Activated CD4-positive, alpha-beta T cell treated with anti-CD3 and anti-CD28 coated beads for 36 hours (primary cell): Measurements from ENCODE around the gene EXOSC1. TPM values are rescaled to one million over a fixed set of nuclear protein-coding genes. Genes with fewer than 3 reads are reported as not detected.
A peak's percentile ranks its signal among the peaks of the same experiment; 100 is the strongest.
"Not testable (repeated sequence)": the region's sequence is repeated elsewhere in the genome, so short reads cannot be mapped to it uniquely, and the experiment has no call there.

ENCODE experiments used
- ATAC-seq: fragments of 200-7000 bp; cut with Tn5 transposase; one replicate; pipeline ENCODE4 v1.10.0; 2021; ENCODE audit warnings: mild to moderate bottlenecking, moderate library complexity
- CTCF ChIA-PET: fragments of 350-600 bp; sonication (Branson Sonifier 250); formaldehyde crosslinking; loops from one replicate; lab custom pipeline; 2021; ENCODE audit warnings: antibody characterized with exemption; lab: Charles Lee
- POLR2A ChIA-PET: fragments of 350-600 bp; sonication (Branson Sonifier 250); formaldehyde crosslinking; loops from one replicate; lab custom pipeline; 2021; ENCODE audit warnings: antibody characterized with exemption, inconsistent platforms; lab: Charles Lee
- DNase-seq: peaks from one replicate; pipeline ENCODE4 v3.0.0-alpha.2; 2020
- H3K27ac Mint-ChIP-seq: one replicate; pipeline ENCODE4 v1.8.0; 2021; ENCODE audit warnings: mixed read lengths
- H3K27me3 Mint-ChIP-seq: one replicate; pipeline ENCODE4 v1.8.0; 2021; ENCODE audit warnings: mixed read lengths
- H3K36me3 Mint-ChIP-seq: one replicate; pipeline ENCODE4 v1.8.0; 2021; ENCODE audit warnings: low read depth, mixed read lengths
- H3K4me1 Mint-ChIP-seq: one replicate; pipeline ENCODE4 v1.8.0; 2021; ENCODE audit warnings: mixed read lengths
- H3K4me3 Mint-ChIP-seq: one replicate; pipeline ENCODE4 v1.8.0; 2021; ENCODE audit warnings: mild to moderate bottlenecking, moderate library complexity, mixed read lengths
- H3K9me3 Mint-ChIP-seq: one replicate; pipeline ENCODE4 v1.8.0; 2021; ENCODE audit warnings: low read depth, mixed read lengths
- intact Hi-C, 2 experiments: fragments of 100-400 bp; cut with DNase I in 1 of 2; cut with micrococcal nuclease in 1 of 2; formaldehyde crosslinking; loops; one replicate each; pipeline versions ENCODE4 v1.14.2 to v1.15.1; 2022 to 2024; cut with DNase I, micrococcal nuclease
- total RNA-seq, 2 experiments: library from RNA; stranded (reverse); gene quantifications; one replicate each; pipeline ENCODE4 v1.2.3, GENCODE V29; 2021

EXOSC1 gene
- total RNA-seq, 2 experiments from 2014 or later: 52.3 to 54.2 TPM

- H3K4me1 Mint-ChIP-seq, H3K27me3 Mint-ChIP-seq, H3K27ac Mint-ChIP-seq, DNase-seq, CTCF ChIA-PET, ATAC-seq, intact Hi-C loops, H3K9me3 Mint-ChIP-seq, POLR2A ChIA-PET, H3K4me3 Mint-ChIP-seq: not testable (repeated sequence)
- peaks cover 56% of the 10 kb centered on the region for H3K36me3 Mint-ChIP-seq
Measured at GRCh38 chr10:97479410-97479809, 33.6 kb upstream of the EXOSC1 start.

- ChIA-PET POLR2A (no interaction called here), CTCF (interaction anchor here (0.5 to 2.8 kb wide), 6 partner anchors 11 to 283 kb away, joined by 3 to 11 read pairs (median 4); no protein-coding TSS in a partner anchor)
- H3K9me3 Mint-ChIP-seq: no peaks in the 10 kb centered on the region
- no peaks in the 10 kb centered on the region for H3K27me3 Mint-ChIP-seq
- no peak overlapping the region for H3K27ac Mint-ChIP-seq
- no peak for DNase-seq
- H3K36me3 Mint-ChIP-seq: peaks cover 60% of the 10 kb centered on the region
- H3K4me3 Mint-ChIP-seq: no peak overlapping the region
- intact Hi-C loops: no loop called here
- ATAC-seq: no peak
- H3K4me1 Mint-ChIP-seq: no peaks in the 10 kb centered on the region
Measured at GRCh38 chr10:97475936-97476594, 30.3 kb upstream of the EXOSC1 start.

GRCh38 chr10:97474918-97475317, 29.1 kb upstream of the EXOSC1 start:
- Mint-ChIP-seq H3K9me3 (no peaks in the 10 kb centered on the region), H3K36me3 (peaks cover 59% of the 10 kb centered on the region), H3K4me1 (no peaks in the 10 kb centered on the region), H3K27me3 (no peaks in the 10 kb centered on the region), H3K27ac (no peak overlapping the region), H3K4me3 (no peak overlapping the region)
- DNase-seq (no peak), ATAC-seq (no peak)
- CTCF ChIA-PET: interaction anchor here (0.6 kb wide), 1 partner anchor 23 kb away, joined by 3 read pairs; no protein-coding TSS in a partner anchor
- POLR2A ChIA-PET: no interaction called here
- intact Hi-C loops: no loop called here

GRCh38 chr10:97468781-97469180, 23.0 kb upstream of the EXOSC1 start:
- not testable (repeated sequence) for ATAC-seq, H3K27me3 Mint-ChIP-seq

GRCh38 chr10:97468162-97468561, 22.4 kb upstream of the EXOSC1 start:
- H3K27ac Mint-ChIP-seq: no peak overlapping the region

More at GRCh38 chr10:97468781-97469180, 23.0 kb upstream of the EXOSC1 start:
- intact Hi-C loops, POLR2A ChIA-PET, H3K9me3 Mint-ChIP-seq, H3K4me1 Mint-ChIP-seq, DNase-seq, H3K4me3 Mint-ChIP-seq, H3K27ac Mint-ChIP-seq: not testable (repeated sequence)
- H3K36me3 Mint-ChIP-seq: peaks cover 40% of the 10 kb centered on the region
- CTCF ChIA-PET: interaction anchor here (1.5 kb wide), 1 partner anchor 85 kb away, joined by 3 read pairs; no protein-coding TSS in a partner anchor

GRCh38 chr10:97466755-97467154, 20.9 kb upstream of the EXOSC1 start:
- CTCF ChIA-PET: interaction anchor here (0.9 to 4.0 kb wide), 8 partner anchors 10 to 139 kb away, joined by 3 to 27 read pairs (median 6); no protein-coding TSS in a partner anchor
- intact Hi-C loops: no loop called here
- H3K36me3 Mint-ChIP-seq: peaks cover 46% of the 10 kb centered on the region
- no peak overlapping the region for H3K4me3 Mint-ChIP-seq
- no peaks in the 10 kb centered on the region for H3K27me3 Mint-ChIP-seq
- no peaks in the 10 kb centered on the region for H3K4me1 Mint-ChIP-seq
- no peak for ATAC-seq
- no peaks in the 10 kb centered on the region for H3K9me3 Mint-ChIP-seq
- H3K27ac Mint-ChIP-seq: no peak overlapping the region
- DNase-seq: no peak
- POLR2A ChIA-PET: no interaction called here

More at GRCh38 chr10:97468162-97468561, 22.4 kb upstream of the EXOSC1 start:
- ChIA-PET POLR2A (no interaction called here), CTCF (interaction anchor here (0.7 to 1.9 kb wide), 7 partner anchors 11 to 252 kb away, joined by 3 to 9 read pairs (median 3); no protein-coding TSS in a partner anchor)
- intact Hi-C loops: no loop called here
- DNase-seq (no peak), ATAC-seq (no peak)
- H3K9me3 Mint-ChIP-seq: no peaks in the 10 kb centered on the region
- no peaks in the 10 kb centered on the region for H3K4me1 Mint-ChIP-seq
- H3K4me3 Mint-ChIP-seq: no peak overlapping the region
- H3K36me3 Mint-ChIP-seq: peaks cover 38% of the 10 kb centered on the region
- no peaks in the 10 kb centered on the region for H3K27me3 Mint-ChIP-seq

GRCh38 chr10:97465982-97466381, 20.2 kb upstream of the EXOSC1 start:
- Mint-ChIP-seq H3K27ac (no peak overlapping the region), H3K36me3 (peaks cover 49% of the 10 kb centered on the region), H3K4me1 (no peaks in the 10 kb centered on the region), H3K4me3 (no peak overlapping the region), H3K27me3 (no peaks in the 10 kb centered on the region), H3K9me3 (no peaks in the 10 kb centered on the region)
- intact Hi-C loops: no loop called here
- DNase-seq (no peak), ATAC-seq (no peak)
- ChIA-PET CTCF (interaction anchor here (0.9 to 4.0 kb wide), 8 partner anchors 9 to 138 kb away, joined by 3 to 27 read pairs (median 4); partner anchors contain the start of gene RRP12), POLR2A (interaction anchor here (0.5 kb wide), 1 partner anchor 889 kb away, joined by 4 read pairs; no protein-coding TSS in a partner anchor)

- CTCF ChIA-PET: interaction anchor here (0.5 to 4.0 kb wide), 15 partner anchors 9 to 216 kb away, joined by 3 to 27 read pairs (median 3); partner anchors contain the start of gene RRP12
- Mint-ChIP-seq H3K9me3 (no peaks in the 10 kb centered on the region), H3K27ac (no peak overlapping the region), H3K4me1 (no peaks in the 10 kb centered on the region), H3K36me3 (peaks cover 50% of the 10 kb centered on the region), H3K4me3 (no peak overlapping the region), H3K27me3 (no peaks in the 10 kb centered on the region)
- ATAC-seq (no peak), DNase-seq (no peak)
- POLR2A ChIA-PET: no interaction called here
- intact Hi-C loops: loop anchor here in 1 of 2 experiments (5.0 kb wide), 1 partner anchor 57 kb away; no protein-coding TSS in a partner anchor
Measured at GRCh38 chr10:97464226-97464625, 18.4 kb upstream of the EXOSC1 start.

- ChIA-PET CTCF (interaction anchor here (0.5 to 4.0 kb wide), 9 partner anchors 10 to 101 kb away, joined by 3 to 27 read pairs (median 4); partner anchors contain the start of gene RRP12), POLR2A (no interaction called here)
- intact Hi-C loops: loop anchor here (1.0 to 5.0 kb wide), 2 partner anchors 56 to 90 kb away; no protein-coding TSS in a partner anchor
- peak; percentile 52 for DNase-seq
- H3K27ac Mint-ChIP-seq: no peak overlapping the region
- no peaks in the 10 kb centered on the region for H3K4me1 Mint-ChIP-seq
- H3K4me3 Mint-ChIP-seq: no peak overlapping the region
- peak; percentile 70 for ATAC-seq
- H3K27me3 Mint-ChIP-seq: no peaks in the 10 kb centered on the region
- H3K9me3 Mint-ChIP-seq: no peaks in the 10 kb centered on the region
- H3K36me3 Mint-ChIP-seq: peaks cover 52% of the 10 kb centered on the region
Measured at GRCh38 chr10:97463363-97464132, 17.7 kb upstream of the EXOSC1 start.

GRCh38 chr10:97462309-97462708, 16.5 kb upstream of the EXOSC1 start:
- Mint-ChIP-seq H3K27me3 (no peaks in the 10 kb centered on the region), H3K4me1 (no peaks in the 10 kb centered on the region), H3K27ac (no peak overlapping the region), H3K9me3 (no peaks in the 10 kb centered on the region), H3K36me3 (peaks cover 57% of the 10 kb centered on the region), H3K4me3 (no peak overlapping the region)
- CTCF ChIA-PET: interaction anchor here (1.0 to 1.3 kb wide), 4 partner anchors 9 to 142 kb away, joined by 3 to 7 read pairs (median 3); no protein-coding TSS in a partner anchor
- POLR2A ChIA-PET: no interaction called here
- intact Hi-C loops: loop anchor here in 1 of 2 experiments (5.0 kb wide), 1 partner anchor 55 kb away; no protein-coding TSS in a partner anchor
- ATAC-seq: no peak
- no peak for DNase-seq

- H3K27me3 Mint-ChIP-seq: no peaks in the 10 kb centered on the region
- ChIA-PET CTCF (interaction anchor here (1.0 to 1.9 kb wide), 4 partner anchors 11 to 74 kb away, joined by 3 to 5 read pairs (median 4); no protein-coding TSS in a partner anchor), POLR2A (no interaction called here)
- H3K9me3 Mint-ChIP-seq: no peaks in the 10 kb centered on the region
- H3K4me3 Mint-ChIP-seq: no peak overlapping the region
- ATAC-seq (no peak), DNase-seq (no peak)
- intact Hi-C loops: loop anchor here in 1 of 2 experiments (5.0 kb wide), 1 partner anchor 53 kb away; no protein-coding TSS in a partner anchor
- peaks cover 70% of the 10 kb centered on the region for H3K36me3 Mint-ChIP-seq
- peaks cover 12% of the 10 kb centered on the region for H3K4me1 Mint-ChIP-seq
- H3K27ac Mint-ChIP-seq: peak overlapping the region; percentile 26
Measured at GRCh38 chr10:97459933-97460332, 14.1 kb upstream of the EXOSC1 start.
